Measurements from ENCODE around the gene C1orf167. TPM values are rescaled to one million over a fixed set of nuclear protein-coding genes. Genes with fewer than 3 reads are reported as not detected.
A peak's percentile ranks its signal among the peaks of the same experiment; 100 is the strongest.

The C1orf167 gene, protein sequence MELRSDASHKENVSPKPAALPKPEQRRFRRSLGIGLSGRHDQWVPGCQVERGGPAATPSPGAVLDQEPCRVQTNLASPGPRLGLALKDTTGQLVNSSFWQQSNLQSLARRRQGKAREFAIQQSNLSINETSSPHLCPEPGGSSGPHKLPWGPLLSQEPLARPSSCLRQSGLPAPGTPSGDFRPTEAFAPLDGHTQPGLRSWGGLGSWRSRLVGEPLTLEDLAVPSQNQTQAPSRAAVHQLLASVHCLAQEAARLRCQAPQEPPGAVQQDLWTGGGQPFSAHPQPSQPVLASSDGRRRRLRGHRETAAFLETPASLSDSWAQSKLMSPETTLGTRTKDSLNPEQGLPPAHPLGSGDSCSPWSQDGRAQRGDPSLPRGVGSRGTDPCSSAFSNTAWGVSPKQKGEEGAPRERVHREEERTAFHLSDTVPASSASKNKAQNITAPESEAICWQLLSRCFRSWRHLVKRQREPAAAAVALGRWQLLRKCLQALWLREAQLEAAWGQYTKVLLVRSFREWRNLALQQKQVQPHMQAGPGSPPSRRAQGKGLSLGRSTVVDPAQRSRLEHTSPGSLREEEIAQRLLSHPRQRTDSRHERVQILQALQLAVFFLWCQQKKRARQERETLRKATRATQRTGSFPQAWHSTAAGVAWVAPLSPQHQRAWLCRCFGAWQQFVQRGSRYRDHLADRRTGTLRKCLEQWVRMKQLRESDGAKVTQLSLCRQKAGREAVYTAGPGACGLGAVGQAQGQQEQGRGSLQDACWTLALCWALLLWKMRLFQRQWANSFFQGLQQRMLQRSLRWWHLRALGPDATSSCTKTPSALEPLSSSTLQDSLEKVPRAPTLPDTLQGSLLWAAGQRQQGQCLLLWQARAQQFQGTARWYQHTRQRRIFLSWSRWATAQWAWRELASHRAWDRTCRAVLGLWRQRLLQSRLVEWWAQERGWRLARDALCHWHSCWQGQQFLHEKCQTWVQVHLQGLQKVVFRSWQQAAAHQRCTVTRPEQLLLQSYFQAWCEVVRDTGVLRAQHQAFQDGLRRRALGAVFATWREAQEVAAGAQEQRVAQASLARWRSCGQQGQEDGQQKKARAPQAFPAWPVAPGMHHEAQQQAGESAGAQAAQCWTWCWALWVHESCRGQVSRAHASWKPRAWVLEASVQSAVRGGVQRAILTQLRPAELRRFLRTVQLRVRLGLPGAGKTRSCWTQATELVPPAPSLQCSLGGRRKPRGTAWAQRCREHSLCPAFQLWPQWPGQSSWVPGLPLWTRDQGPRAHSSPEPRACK (N-terminal part only)
- 4.2 TPM for total RNA-seq
- 1.9 TPM for polyA plus RNA-seq (ENCODE audit: insufficient read depth, low read depth, low replicate concordance)
- long read RNA-seq, donor 1, result 0 reads
- long read RNA-seq, donor 2, result 0 reads
- long read RNA-seq, donor 3, result 0 reads
- long read RNA-seq, donor 4, result 0 reads
- long read RNA-seq, donor 5, partial matches to known transcripts, result 0 of 1 reads
- long read RNA-seq, donor 5, other reads (novel, unspliced or antisense), result 0 of 1 reads
- long read RNA-seq, donor 6, result 0 reads
- long read RNA-seq, donor 7, partial matches to known transcripts, result 1 of 7 reads
- long read RNA-seq, donor 7, other reads (novel, unspliced or antisense), result 6 of 7 reads
- long read RNA-seq, donor 8, partial matches to known transcripts, result 8 of 8 reads
- long read RNA-seq, donor 8, other reads (novel, unspliced or antisense), result 0 of 8 reads
- long read RNA-seq, donor 9, result 0 reads
- long read RNA-seq, donor 10, result 0 reads

DNA sequence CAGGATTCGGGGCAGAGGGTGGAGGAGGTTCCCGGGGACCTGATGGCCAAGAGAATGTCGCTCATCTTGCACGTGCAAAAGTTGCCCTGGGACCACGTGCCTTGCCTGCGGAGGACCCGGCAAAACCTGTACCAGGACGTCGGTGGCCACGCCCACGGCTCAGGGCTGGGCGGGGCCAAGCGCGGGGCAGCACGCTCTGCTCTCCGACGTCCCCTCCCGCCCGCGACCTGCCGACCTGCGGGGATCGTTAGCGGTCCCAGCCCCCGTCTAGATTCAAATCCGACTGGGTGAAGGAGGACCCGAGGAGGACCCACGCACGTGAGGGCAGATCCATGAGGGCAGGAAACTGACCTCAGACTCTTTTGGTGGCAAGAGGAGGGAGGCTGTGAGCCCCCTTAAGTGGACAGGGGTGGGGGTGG is at the start of gene C1orf167:
Gene C1orf167, plus strand, starts transcription at position 206 of the 419 bp plus-strand sequence. CDS start 2,208 bp downstream, outside the sequence.
- no peaks in the 10 kb centered on the region for H3K27me3 ChIP-seq (ENCODE audit: control insufficient read depth, insufficient read depth, low read length)
- intact Hi-C loops (cut with DNase I), result no loop called here

DNA sequence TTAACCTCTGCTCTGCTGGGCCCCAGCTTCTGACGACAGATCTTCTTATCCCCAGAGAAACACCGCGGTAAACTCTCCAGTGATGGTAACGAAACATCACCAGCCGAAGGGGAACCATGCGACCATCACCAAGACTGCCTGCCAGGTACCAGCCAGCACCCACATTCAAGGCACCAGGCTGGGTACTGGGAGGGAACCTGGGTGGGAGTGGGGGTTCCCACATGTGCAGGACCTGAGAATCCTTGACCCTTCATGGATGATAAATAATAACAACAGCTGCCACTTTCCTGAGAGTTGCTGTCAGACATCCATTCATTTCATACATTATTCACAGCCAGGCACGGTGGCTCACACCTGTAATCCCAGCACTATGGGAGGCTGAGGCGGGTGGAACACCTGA is 49.7 kb upstream of the C1orf167 start:
- TF ChIP-seq, protein P1, sequence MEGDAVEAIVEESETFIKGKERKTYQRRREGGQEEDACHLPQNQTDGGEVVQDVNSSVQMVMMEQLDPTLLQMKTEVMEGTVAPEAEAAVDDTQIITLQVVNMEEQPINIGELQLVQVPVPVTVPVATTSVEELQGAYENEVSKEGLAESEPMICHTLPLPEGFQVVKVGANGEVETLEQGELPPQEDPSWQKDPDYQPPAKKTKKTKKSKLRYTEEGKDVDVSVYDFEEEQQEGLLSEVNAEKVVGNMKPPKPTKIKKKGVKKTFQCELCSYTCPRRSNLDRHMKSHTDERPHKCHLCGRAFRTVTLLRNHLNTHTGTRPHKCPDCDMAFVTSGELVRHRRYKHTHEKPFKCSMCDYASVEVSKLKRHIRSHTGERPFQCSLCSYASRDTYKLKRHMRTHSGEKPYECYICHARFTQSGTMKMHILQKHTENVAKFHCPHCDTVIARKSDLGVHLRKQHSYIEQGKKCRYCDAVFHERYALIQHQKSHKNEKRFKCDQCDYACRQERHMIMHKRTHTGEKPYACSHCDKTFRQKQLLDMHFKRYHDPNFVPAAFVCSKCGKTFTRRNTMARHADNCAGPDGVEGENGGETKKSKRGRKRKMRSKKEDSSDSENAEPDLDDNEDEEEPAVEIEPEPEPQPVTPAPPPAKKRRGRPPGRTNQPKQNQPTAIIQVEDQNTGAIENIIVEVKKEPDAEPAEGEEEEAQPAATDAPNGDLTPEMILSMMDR (IDR thresholded peaks at IDR 0.05; ENCODE audit: borderline replicate concordance, extremely low read depth, insufficient read depth), result no peak
- intact Hi-C loops (cut with DNase I), result loop anchor here (10.0 kb wide), 1 partner anchor 47 kb away; the partner anchor contains the start of gene FBXO6
- no peaks in the 10 kb centered on the region for H3K9me3 ChIP-seq (ENCODE audit: control insufficient read depth in 2 of 3, insufficient read depth in 1 of 3, low read length in 3 of 3)

More for the DNA sequence above, at the start of gene C1orf167:
- no peak for FAIRE-seq
- DNase-seq, result peak in 4 of 5 donors; percentile 31 to 67 (median 45)
- Histone ChIP-seq H3K36me3 (ENCODE audit: control insufficient read depth in 2 of 3, insufficient read depth in 3 of 3, low read length in 3 of 3) (no peaks in the 10 kb centered on the region), H3K9ac (ENCODE audit: low read length in 3 of 3) (no peak within 1 kb of the TSS), H3K9me3 (ENCODE audit: control insufficient read depth in 2 of 3, insufficient read depth in 1 of 3, low read length in 3 of 3) (no peaks in the 10 kb centered on the region), H3K4me1 (ENCODE audit: control insufficient read depth in 2 of 3, insufficient read depth in 2 of 3, low read depth in 1 of 3, low read length in 3 of 3) (peaks cover 0 to 3% (median 0%) of the 10 kb centered on the region in 3 donors), H3K27ac (ENCODE audit: low read depth in 2 of 2, low read length in 2 of 2) (no peak within 1 kb of the TSS), H3K4me3 (ENCODE audit: low read length in 3 of 3) (no peak within 1 kb of the TSS)
- TF ChIP-seq, protein P1 (IDR thresholded peaks at IDR 0.05; ENCODE audit: borderline replicate concordance, extremely low read depth, insufficient read depth), result no peak

DNA sequence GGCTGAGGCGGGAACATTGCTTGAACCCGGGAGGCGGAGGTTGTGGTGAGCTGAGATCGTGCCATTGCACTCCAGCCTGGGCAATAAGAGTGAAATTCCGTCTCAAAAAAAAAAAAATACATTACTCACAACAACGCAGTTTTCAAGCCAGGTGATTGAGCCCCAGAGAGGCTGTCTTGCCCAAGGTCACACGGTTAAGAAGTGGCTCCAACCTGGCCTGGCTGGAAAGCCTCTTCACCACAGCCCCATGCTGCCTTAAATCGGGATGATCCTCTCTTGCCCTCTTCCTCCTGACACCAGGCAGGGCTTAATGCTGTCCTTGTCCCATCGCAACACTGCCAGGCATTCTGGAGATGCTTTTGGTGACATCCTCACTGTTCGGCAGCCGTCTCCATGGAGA is 48.9 kb upstream of the C1orf167 start:
- no peaks in the 10 kb centered on the region for H3K9me3 ChIP-seq (ENCODE audit: control insufficient read depth in 2 of 3, insufficient read depth in 1 of 3, low read length in 3 of 3)
- no peaks in the 10 kb centered on the region for H3K27me3 ChIP-seq (ENCODE audit: control insufficient read depth, insufficient read depth, low read length)
- peaks cover 0 to 5% (median 0%) of the 10 kb centered on the region in 3 donors for H3K4me1 ChIP-seq (ENCODE audit: control insufficient read depth in 2 of 3, insufficient read depth in 2 of 3, low read depth in 1 of 3, low read length in 3 of 3)
- no peak overlapping the region for H3K27ac ChIP-seq (ENCODE audit: low read depth in 2 of 2, low read length in 2 of 2)
- H3K4me3 ChIP-seq (ENCODE audit: low read length in 3 of 3), result no peak overlapping the region
- H3K9ac ChIP-seq (ENCODE audit: low read length in 3 of 3), result no peak overlapping the region
- TF ChIP-seq, protein P1 (IDR thresholded peaks at IDR 0.05; ENCODE audit: borderline replicate concordance, extremely low read depth, insufficient read depth), result no peak
- no peaks in the 10 kb centered on the region for H3K36me3 ChIP-seq (ENCODE audit: control insufficient read depth in 2 of 3, insufficient read depth in 3 of 3, low read length in 3 of 3)
- FAIRE-seq (no peak), DNase-seq (no peak)
- intact Hi-C loops (cut with DNase I), result loop anchor here (10.0 kb wide), 1 partner anchor 48 kb away; the partner anchor contains the start of gene FBXO6

More for the DNA sequence above, 49.7 kb upstream of the C1orf167 start:
- no peaks in the 10 kb centered on the region for H3K36me3 ChIP-seq (ENCODE audit: control insufficient read depth in 2 of 3, insufficient read depth in 3 of 3, low read length in 3 of 3)
- DNase-seq (no peak), FAIRE-seq (no peak)
- H3K4me1 ChIP-seq (ENCODE audit: control insufficient read depth in 2 of 3, insufficient read depth in 2 of 3, low read depth in 1 of 3, low read length in 3 of 3), result peaks cover 0 to 8% (median 0%) of the 10 kb centered on the region in 3 donors
- no peak overlapping the region for H3K9ac ChIP-seq (ENCODE audit: low read length in 3 of 3)
- no peaks in the 10 kb centered on the region for H3K27me3 ChIP-seq (ENCODE audit: control insufficient read depth, insufficient read depth, low read length)
- no peak overlapping the region for H3K27ac ChIP-seq (ENCODE audit: low read depth in 2 of 2, low read length in 2 of 2)
- no peak overlapping the region for H3K4me3 ChIP-seq (ENCODE audit: low read length in 3 of 3)
